LHCN-M2 (cell line): Measurements from ENCODE around the gene KIAA1671. TPM values are rescaled to one million over a fixed set of nuclear protein-coding genes. Genes with fewer than 3 reads are reported as not detected.
A peak's percentile ranks its signal among the peaks of the same experiment; 100 is the strongest.

Source experiments
- DNase-seq: peaks from one replicate; pipeline ENCODE4 v3.0.0-alpha.2; 2012; ENCODE audit warnings: low read depth
- total RNA-seq: library from RNA; depleted of rRNA; stranded (reverse); fragments of >200 nt; gene quantifications from 2 replicates; pipeline ENCODE4 v1.2.3, GENCODE V29; 2014

KIAA1671 gene
- total RNA-seq, 1 experiment from 2014 or later, result 2.9 TPM

- DNase-seq, result no peak
Observed at GRCh38 chr22:25039255-25039654, 86.7 kb downstream of the KIAA1671 start.

DNA sequence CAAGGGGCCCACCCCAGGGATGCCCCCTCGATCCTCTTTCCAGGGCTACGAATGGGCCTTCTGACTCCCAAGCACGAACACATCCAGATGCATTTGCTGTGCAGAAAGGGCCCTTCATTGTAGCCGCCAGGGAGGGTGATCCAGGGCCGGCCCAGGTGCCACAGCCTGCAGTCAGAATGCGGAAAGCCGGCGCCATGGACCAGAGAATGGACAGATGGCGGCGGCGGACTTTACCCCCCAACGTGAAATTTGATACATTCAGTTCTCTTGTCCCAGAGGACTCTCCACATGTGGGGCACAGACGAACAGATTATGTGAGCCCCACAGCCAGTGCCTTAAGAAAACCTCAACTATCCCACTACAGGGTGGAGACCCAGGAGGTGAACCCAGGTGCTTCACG, 87.2 kb downstream of the KIAA1671 start:
- no peak for DNase-seq

DNA sequence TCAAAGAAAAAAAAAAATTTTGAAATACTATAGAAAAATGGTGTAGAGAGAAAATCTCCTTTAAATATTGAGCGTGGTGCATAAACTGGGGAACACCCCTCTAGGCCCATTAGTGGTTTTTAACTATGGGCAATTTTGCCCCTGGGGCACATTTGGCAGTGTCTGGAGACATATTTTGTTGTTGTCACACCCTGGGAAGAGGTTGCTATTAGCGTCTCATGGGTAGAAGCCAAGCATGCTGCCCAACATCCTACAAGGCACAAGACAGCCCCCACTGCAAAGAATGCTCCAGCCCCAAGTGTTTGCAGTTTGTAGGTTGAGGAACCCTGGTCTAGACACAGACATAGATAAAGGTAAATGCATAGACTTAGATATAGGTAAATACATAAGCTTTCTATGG, 92.6 kb downstream of the KIAA1671 start:
- no peak for DNase-seq

GRCh38 chr22:25048071-25048470, 95.6 kb downstream of the KIAA1671 start:
- no peak for DNase-seq

DNA sequence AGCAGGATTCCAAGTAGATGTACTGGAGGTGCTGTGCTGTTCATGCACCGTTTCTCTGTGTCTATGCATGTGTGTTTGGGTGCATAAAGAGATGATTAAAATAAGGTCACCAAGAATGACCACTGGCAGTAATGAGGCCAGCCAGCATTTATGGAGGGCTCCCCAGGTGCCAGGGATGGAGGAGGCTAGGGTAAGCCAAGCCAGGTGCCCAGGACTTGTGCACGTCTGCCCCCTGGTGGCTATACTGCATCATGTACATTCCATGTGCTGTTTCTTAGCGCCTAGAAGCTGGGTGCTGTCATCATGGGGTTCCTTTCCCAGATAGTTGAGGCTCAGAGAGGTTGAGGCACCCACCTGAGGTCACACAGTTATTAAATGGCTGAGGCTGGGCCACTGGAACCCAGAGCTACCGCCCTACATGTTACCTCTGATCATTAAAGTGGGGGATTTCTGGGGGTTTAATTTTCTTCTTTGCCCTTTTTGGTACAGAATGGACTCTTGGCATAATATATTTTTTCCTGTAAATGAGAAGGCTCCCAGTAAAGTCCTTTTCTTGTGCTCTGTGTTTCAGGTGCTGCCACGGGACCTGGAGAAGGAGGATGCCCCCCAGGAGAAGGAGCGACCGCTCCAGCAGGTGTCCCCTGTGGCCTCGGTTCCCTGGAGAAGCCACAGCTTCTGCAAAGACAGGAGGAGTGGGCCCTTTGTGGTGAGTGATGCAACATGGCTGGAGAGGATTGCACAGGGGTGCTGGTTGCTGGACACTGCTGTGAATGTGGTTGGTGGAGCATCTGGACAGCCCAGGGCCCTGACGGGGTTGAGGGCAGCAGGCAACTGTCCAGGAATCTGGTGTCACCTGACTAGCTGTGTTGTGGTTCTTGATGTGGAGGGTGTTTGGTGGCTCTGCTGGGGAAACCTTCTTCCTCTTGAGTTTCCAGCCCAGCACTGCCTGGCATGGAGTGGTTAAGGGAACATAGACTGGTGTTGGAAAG, 96.4 kb downstream of the KIAA1671 start:
- DNase-seq, result peak; percentile 45

DNA sequence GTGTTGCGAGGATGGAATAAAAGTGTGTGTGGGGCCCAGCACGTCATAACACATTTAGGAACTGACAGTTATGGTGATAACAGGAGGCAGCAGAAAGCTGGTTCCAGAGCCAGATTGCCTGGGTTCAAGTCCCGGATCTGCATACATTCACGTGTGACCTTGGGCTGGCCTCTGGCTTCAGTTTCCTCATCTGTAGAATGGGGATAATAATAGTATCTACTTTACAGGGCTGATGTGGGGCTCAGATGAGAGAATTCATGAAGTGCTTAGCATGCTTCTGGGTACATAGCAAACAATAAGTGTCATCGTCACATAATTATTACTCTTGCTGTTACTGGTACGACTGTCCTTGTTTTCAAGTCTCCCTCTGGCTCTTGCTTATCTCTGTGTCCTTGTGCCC, 97.3 kb downstream of the KIAA1671 start:
- no peak for DNase-seq

- no peak for DNase-seq
Observed at GRCh38 chr22:25050566-25050965, 98.0 kb downstream of the KIAA1671 start.

- no peak for DNase-seq
Observed at GRCh38 chr22:25051073-25051472, 98.6 kb downstream of the KIAA1671 start.

DNA sequence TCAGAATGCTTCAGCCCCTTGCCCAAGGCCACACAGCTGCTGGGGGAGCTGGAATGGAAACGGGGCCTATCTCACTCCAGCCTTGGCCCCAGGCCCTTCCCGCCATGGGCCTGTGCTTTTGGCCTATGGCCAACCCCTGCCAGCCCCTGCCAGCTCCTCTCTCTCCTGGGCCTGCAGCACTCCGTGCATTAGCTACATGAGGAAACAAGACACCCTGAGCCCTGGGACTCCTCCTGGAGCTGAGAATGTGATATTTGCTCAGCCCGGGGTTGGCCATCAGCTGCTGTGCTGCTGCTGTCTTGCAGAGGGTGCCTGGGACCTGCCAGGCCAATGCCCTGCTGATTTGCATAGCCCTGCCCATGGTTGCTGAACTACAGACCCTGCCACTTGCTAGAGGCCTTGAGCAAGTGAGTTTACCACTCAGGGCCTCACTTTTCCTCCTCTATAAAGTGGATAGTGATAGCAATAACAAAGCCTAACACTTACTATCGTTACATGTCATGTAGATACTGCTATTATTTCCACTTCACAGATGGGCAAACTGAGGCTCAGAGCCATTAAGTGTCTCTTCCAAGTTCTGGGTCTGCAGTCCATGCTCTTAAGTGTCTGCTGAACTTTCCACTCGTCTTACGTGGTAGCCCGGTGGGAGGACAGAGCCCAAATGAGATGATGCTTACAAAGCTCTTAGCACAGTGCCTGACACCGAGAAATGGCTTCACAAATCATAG, 99.6 kb downstream of the KIAA1671 start:
- DNase-seq, result no peak

DNA sequence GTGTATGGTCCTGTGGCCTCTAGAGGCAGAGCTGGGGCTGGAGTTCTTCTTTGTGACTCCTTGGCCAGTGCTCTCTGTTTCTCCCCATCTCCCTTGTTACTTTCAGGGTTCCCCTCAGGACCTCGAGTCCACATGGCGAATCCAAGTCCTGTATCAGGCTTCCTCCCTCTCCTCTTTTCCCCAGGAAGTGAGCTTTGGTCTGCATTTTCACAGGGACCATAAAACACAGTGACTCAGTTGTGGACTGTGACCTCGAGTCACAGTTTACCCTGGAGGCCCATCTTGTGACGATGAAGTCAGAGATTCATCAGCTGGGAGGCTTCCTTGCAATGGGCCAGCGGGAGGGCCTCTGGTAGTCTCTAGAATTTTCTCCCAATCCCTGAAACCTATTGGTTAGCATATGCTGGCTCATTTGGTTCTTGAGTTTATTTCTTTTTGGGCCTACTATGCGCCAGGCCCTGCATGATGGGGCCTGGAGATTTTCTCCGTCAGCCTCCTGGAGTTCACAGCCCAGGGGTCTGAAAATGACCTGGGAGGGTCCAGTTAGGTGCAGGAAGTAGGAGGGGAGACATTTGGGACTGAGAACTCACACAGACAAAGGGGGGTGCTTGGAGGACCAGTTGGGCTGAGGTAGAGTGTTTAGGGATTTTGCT, 100.8 kb downstream of the KIAA1671 start:
- DNase-seq, result peak; percentile 15

GRCh38 chr22:25054943-25055511, 102.5 kb downstream of the KIAA1671 start:
- no peak for DNase-seq

DNA sequence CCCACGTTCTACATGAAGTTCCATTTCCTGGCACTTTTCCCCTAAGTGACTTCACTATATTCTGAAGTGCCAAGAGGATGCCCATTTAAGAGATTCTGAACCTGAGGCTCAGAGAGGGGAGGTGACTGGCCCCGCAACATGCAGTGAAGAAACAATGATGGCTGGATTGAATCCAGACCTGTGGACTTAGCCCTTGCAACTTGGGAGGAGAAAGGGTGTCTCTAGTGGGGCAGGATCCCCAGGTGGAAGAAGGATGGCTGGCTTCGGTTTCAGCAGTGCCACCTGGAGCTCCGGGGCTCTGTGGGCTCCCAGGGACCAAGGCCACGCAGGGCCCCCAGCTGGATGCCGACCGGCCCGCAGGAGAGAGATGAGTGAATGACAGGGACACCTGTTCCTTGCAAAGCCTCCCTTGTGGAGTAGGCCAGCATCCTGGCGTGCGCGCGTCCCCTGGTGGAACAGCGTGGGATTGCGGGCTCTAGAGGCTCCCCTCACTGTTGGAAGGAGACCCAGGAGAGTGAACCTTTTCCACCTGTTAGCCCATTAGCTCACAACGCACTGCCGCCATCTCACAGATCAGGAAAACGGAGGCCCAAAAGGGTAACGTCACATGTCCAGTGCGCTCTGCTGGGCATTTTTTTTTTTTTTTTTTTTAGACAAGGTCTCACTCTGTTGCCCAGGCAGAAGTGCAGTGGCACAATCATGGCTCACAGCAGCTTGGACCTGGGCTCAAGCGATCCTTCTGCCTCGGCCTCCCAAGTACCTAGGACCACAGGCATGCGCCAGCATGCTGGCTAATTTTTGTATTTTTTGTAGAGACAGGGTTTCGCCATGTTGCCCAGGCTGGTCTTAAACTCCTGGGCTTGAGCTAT, 104.7 kb downstream of the KIAA1671 start:
- peak; percentile 76 for DNase-seq

- DNase-seq, result no peak
Observed at GRCh38 chr22:25059438-25059837, 106.9 kb downstream of the KIAA1671 start.

- DNase-seq, result no peak
Observed at GRCh38 chr22:25060522-25061071, 108.1 kb downstream of the KIAA1671 start.

DNA sequence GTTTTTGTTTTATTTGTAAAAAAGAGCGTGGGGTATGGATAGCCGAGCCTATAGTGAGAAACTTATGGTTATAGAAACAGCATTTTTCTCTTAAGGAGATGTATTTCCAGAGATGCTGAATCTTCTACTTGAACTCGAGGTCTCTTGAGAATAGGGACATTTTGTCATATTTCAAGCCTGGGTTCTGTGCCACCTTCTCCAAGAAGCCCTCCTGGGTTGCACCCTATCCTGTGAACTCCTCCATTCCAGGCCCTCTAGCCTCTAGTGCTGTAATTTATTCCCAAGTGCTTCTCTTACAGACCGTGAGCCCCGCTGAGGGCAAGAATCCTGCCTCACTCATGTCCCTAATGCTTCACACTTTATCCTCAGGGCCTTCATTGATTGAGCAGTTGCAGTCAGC, 108.6 kb downstream of the KIAA1671 start:
- DNase-seq, result no peak

GRCh38 chr22:25061605-25062376, 109.3 kb downstream of the KIAA1671 start:
- DNase-seq, result no peak

- DNase-seq, result no peak
Observed at GRCh38 chr22:25062386-25063085, 110.0 kb downstream of the KIAA1671 start.

DNA sequence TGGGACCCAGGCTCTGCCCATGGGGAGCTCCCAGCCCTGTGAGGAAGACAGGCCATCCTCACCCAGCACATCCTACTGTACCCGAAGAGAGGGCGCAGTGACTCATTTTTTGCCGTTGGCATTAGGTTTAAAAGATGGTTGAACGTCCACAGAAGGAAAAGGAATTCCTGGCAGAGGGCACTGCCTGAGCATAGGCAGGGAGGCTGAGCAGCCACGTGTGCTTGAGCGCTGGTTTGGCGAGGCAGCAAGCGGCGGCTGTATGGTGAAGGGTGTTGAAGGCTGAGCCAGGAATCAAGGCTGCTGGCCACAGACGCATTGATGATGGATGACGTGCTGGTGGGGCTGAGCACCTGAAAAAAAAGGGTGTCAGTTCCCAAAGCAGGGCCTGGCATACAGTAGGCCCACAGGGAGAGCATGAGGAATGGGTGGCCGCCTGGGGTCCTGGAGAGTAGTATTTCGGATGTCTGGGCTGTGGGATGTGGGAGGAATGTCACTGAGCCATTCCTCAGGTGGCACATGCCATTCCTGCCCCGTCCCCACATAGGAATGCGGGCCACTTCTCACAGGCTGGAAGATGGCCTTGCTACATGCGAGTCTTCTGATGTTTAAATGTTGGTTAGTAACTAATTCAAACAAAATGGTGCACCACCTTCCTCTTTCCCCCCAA, 112.5 kb downstream of the KIAA1671 start:
- DNase-seq, result no peak
